Pulmonary artery endothelial cell (primary cell): Measurements from ENCODE around the gene ITGB3. TPM values are rescaled to one million over a fixed set of nuclear protein-coding genes. Genes with fewer than 3 reads are reported as not detected.
A peak's percentile ranks its signal among the peaks of the same experiment; 100 is the strongest.
"Not testable (repeated sequence)": the region's sequence is repeated elsewhere in the genome, so short reads cannot be mapped to it uniquely, and the experiment has no call there.

Experiments used
- DNase-seq: peaks from one replicate; pipeline ENCODE4 v3.0.0-alpha.2; 2011; ENCODE audit warnings: low read depth, low spot score
- total RNA-seq: library from RNA; depleted of rRNA; stranded (reverse); fragments of >200 nt; gene quantifications from 2 replicates; pipeline ENCODE4 v1.2.3, GENCODE V29; 2014

The ITGB3 gene
- total RNA-seq: 96.8 and 104 TPM in 2 replicates

- peak; percentile 56 for DNase-seq
Observed at GRCh38 chr17:47253541-47254402, at the start of gene ITGB3. TSS of gene ITGB3 (plus strand) at chr17:47253827. CDS start at chr17:47253862, 35 bp downstream.

GRCh38 chr17:47203984-47204721 is 49.5 kb upstream of the ITGB3 start:
- no peak for DNase-seq

- no peak for DNase-seq
Observed at GRCh38 chr17:47204722-47205418, 48.8 kb upstream of the ITGB3 start.

DNA sequence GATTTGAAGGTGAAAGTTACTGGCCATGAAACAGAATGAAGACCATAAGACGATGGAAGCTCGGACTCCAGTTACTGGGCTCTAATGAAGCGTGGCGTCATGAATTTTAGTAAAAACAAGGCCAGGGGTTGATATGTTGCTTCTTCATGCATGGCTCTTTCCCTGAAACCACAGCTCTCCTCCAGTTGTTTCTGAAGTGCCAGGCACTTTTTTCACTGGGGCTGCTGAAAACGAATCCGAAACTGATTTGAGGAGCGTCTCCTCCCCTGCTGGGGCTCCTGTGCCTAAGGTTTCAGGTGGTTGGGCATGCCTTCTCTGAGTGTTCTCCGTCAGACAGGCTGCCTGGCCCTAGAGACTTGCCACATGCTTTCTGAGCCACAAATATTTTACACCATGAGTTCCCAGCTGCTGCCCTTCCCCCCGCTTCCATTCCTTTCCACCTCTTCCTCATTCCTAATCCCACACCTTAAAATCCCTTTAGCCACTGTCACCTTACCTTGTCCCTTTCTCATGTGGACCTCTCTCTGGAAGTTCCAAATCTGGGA is 48.1 kb upstream of the ITGB3 start:
- DNase-seq: no peak

- DNase-seq: no peak
Observed at GRCh38 chr17:47207143-47208067, 46.2 kb upstream of the ITGB3 start.

DNA sequence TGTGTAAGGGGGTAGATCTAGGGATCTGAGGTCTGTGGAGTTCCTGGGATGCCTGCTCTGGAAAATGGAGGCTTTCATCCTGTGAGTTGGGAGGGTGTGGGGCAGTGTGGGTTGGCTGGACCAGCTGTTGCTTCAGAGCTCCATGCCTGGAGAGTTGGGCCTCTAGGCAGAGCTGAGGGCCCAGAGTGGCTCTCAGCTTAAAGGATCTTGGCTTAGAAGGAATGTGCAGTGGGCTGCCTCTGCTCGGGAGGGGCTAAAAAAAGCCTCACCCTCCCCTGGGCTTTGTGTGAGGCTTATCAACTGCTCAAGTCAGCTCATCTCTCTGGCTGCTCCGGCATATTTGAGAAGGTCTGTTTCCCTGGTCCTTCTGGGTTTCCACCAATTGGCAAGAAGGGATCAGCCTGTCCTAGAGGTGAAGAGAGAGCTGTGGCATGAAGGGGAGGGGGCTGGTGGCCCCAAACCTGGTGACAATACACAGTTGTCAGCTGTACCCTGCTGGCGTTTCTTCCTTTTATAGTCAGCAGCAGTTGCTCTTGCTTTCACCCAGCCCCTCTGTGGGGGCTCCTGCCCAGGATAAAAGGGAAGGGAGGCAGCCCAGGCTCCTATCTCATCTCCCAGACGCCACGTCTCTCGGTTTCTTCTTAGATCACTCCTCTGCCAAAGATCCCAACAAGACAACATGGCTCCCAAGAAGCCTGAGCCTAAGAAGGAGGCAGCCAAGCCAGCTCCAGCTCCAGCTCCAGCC is 44.7 kb upstream of the ITGB3 start, which contains the start of gene MYL4:
MYL4 (plus strand) TSS at position 605 of the 745 bp plus-strand sequence; CDS start at position 680, 75 bp downstream.
- DNase-seq: no peak

DNA sequence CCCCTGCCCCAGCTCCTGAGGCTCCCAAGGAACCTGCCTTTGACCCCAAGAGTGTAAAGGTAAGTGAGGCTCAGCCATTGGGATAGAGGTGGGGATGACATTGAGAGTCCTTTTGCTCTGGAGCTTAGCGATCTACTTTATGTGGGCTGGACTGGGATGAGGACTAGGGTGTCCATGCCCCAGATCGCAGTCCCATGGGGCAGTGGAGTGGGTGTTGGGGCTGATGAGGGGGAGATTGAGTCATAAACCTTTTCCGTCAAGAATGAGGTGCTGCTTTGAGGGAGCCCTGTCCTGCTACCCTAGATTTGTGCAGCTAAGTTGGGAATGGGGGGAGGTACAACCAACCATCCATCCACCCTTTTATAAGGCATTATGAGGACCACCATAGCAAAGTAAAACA is 44.1 kb upstream of the ITGB3 start:
- DNase-seq: no peak

DNA sequence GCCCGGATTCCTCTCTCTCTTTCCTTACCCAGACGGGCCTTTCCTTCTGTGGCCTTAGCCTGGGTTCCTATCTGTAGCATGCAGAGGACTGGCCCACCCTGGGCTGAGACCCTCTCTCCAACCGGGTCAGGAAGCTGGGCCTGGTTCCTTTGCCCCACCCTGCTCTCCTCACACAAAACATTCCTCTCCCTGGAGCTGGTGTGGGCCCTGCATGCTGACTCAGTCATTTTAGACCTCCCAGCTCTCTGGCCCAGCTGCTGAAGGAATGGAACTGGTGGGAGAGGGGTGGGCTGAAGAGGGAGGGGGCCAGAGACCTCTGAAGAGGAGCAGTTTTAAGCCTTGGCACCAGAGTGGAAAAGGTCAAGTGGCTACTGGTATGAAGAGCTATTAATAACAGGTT is 43.5 kb upstream of the ITGB3 start:
- no peak for DNase-seq

DNA sequence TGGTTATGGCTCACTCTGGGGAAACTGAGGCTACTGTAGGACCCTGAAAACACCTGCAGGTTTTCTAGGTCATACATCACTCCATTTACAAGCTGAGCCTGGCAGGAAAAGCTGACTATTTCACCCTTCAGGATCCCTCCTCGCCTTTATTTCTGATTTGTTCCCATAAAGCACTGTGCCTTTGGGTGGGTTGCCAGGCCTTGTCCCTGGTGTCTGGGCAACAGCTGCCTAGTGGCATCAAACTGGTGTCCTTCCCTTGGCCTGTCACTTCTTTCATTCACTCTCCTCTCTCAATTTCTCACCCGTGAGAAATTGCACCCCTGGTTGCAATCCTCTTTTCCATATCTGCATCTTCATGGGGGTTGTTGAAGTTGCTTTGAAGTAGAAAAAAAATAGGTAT is 42.8 kb upstream of the ITGB3 start:
- DNase-seq: no peak

DNA sequence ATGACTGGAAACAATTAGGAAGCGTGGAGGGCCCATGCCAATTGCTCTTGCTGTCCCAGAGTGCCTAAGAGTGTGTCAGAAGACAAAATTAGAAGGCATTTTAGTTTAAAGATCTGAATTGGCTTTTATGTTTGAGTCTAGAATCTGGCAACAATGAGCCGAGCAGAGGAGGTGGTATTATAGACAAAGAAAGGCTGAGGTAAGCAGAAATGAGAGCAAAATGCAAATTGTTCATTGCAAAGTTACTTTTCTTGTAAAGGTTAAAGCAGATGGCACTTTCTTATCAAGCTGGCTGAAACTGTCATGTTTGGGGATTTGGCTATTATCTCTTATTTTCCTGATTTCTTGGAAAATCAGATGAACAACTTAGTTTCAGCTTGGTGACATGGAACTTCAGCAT is 41.2 kb upstream of the ITGB3 start:
- no peak for DNase-seq

DNA sequence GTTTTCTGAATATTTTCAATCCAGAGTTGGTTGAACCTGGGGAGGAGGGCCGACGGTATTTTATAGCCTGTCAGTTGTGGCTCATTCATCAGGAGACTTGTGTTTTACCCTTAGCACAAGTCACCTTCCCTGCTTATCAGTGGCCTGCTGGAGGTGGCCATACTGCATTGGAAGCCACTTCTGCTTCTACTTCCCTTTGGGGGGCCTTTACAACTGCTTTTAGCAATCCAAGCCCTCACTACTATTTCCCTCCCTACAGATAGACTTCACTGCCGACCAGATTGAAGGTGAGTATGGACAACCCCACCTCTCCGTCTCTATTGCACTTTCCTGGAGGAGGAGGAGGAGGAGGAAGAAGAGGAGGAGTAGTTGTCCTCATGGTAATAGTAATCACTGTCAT is 40.1 kb upstream of the ITGB3 start:
- DNase-seq: no peak

- no peak for DNase-seq
Observed at GRCh38 chr17:47214931-47215330, 38.7 kb upstream of the ITGB3 start.

DNA sequence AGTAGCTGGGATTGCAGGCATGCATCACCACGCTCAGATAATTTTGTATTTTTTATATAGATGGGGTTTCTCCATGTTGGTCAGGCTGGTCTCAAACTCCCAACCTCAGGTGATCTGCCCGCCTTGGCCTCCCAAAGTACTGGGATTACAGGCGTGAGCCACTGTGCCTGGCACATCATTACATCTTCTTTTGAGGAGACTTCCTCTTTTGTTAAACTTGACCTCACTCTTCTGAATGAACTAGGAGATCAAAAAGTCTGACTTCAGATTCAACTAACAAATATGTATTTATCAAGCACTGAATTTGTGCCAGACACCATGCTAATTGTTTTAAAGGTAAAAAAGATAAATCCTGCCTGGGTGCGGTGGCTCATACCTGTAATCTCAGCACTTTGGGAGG is 36.8 kb upstream of the ITGB3 start:
- DNase-seq: not testable (repeated sequence)

- DNase-seq: not testable (repeated sequence)
Observed at GRCh38 chr17:47217279-47217678, 36.3 kb upstream of the ITGB3 start.

GRCh38 chr17:47218896-47219430 is 34.7 kb upstream of the ITGB3 start:
- DNase-seq: no peak

- DNase-seq: no peak
Observed at GRCh38 chr17:47219621-47220475, 33.8 kb upstream of the ITGB3 start.

DNA sequence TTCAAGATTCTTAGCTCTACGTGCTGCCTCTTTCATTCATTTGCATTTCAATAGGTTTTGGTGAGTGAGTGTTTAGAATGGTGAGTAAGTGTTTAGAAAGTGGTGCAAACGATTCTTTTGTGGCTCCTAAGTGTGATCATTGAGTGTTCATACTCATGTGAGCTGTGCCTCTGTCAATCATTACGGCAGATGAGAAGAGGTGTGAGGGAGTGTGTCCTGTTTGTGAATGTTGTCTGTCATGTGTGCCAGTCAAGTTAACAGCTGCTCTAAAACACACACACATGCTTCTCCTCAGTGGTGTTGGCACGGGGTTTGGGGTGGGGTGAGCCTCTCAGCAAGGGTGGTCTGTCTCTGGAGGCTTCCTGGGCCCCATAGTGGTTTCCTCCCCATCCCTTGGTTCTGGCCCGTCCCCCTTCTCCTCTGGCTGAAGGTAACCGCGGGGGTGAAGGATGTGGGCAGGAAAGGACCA is 33.1 kb upstream of the ITGB3 start:
- DNase-seq: no peak

- DNase-seq: no peak
Observed at GRCh38 chr17:47221154-47221553, 32.5 kb upstream of the ITGB3 start.
